Measurements from ENCODE around the gene PROCA1. TPM values are rescaled to one million over a fixed set of nuclear protein-coding genes. Genes with fewer than 3 reads are reported as not detected.

PROCA1 gene
- total and polyA plus RNA-seq, 2 of the 8 experiments (the other 6 are each of a cell fraction or from before 2014, with no cell fraction given) = 21.2 to 26.3 TPM

DNA sequence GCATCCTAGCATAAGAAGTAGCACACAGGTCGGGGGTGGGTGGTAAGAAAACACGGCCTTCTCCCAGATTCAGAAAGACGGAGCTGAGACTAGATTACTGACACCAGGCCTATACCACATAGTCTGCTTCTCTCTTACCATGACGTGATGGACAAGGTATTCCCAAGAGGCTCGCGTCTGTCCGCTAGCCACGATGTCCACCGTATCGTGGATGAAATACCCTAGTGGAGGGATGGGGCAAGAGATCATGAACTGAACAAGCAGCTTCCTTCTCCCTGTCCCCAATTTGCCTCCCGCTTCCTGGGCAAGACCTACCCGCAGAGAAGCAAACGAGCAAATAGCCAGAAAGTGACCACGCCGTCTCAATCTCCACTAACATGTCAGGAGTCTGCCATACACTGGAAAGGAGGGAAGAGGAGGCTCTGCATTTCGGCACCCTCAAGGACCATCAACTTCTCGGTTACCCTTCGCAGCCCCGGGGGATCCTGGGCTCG is 13.5 kb upstream of the PROCA1 start:
- Histone ChIP-seq H3K27ac (ENCODE audit: low read depth, low read length) (peak overlapping the region; percentile 89), H3K18ac (ENCODE audit: extremely low read depth, low read length) (peak overlapping the region; percentile 98), H3K4me3 (ENCODE audit: extremely low read depth in 1 of 4, insufficient read depth in 2 of 4, low read depth in 3 of 4, low read length in 4 of 4) (peak overlapping the region; percentile 57 to 81 (median 72)), H3K23me2 (ENCODE audit: low read depth, low read length) (peaks cover 20% of the 10 kb centered on the region), H4K5ac (ENCODE audit: insufficient read length, low read depth, low read length) (peak overlapping the region; percentile 1), H3K4me1 (replicated peaks in 1 of 4; ENCODE audit: control insufficient read depth in 3 of 4, insufficient read depth in 4 of 4, low read length in 3 of 4) (peaks cover 0 to 15% (median 6%) of the 10 kb centered on the region in 4 experiments; a peak in 6 of 7 replicates), H2BK12ac (ENCODE audit: low read depth, low read length) (no peak overlapping the region), H2BK5ac (ENCODE audit: low read depth, low read length) (peak overlapping the region; percentile 93), H3K23ac (ENCODE audit: insufficient read length) (no peak overlapping the region), H3K4me2 (ENCODE audit: insufficient read depth in 1 of 2, low read depth in 2 of 2, low read length in 2 of 2) (peak overlapping the region; percentile 85 to 95), H3K36me3 (ENCODE audit: control insufficient read depth in 2 of 4, insufficient read depth in 4 of 4, low read length in 3 of 4) (peaks cover 19 to 49% (median 36%) of the 10 kb centered on the region in 4 experiments), H2BK15ac (ENCODE audit: low read length) (no peak overlapping the region), H3K9me3 (ENCODE audit: insufficient read depth in 2 of 2, low read depth in 1 of 2, low read length in 1 of 2) (no peaks in the 10 kb centered on the region), H3K4ac (replicated peaks; ENCODE audit: insufficient read length, low read depth, low read length) (peak overlapping the region; percentile 11), H4K8ac (ENCODE audit: extremely low read depth, insufficient read depth, low read length) (no peak overlapping the region), H2AK5ac (ENCODE audit: low read depth, low read length) (peak overlapping the region; percentile 67; the same call in 1 of the 2 replicates), H4K91ac (replicated peaks; ENCODE audit: insufficient read length, low read length) (peak overlapping the region; percentile 99), H3K56ac (replicated peaks; ENCODE audit: insufficient read length, low read depth, low read length) (peak overlapping the region; percentile 11), H2AFZ (ENCODE audit: low read length) (no peak overlapping the region), H3K79me2 (ENCODE audit: control insufficient read depth in 1 of 2, insufficient read depth in 2 of 2, low read length in 2 of 2) (peaks cover 3 to 36% of the 10 kb centered on the region in 2 experiments; a peak in 3 of 4 replicates), H4K20me1 (replicated peaks in 1 of 2; ENCODE audit: control insufficient read depth in 1 of 2, insufficient read depth in 2 of 2, low read length in 2 of 2) (peaks cover 6 to 19% of the 10 kb centered on the region in 2 experiments), H3K79me1 (ENCODE audit: low read depth, low read length) (no peaks in the 10 kb centered on the region; the same call in 1 of the 2 replicates), H3K27me3 (replicated peaks in 1 of 4; ENCODE audit: control insufficient read depth in 3 of 4, extremely low read depth in 1 of 4, insufficient read depth in 3 of 4, low read length in 3 of 4) (no peaks in the 10 kb centered on the region), H2BK20ac (ENCODE audit: low read length) (peak overlapping the region; percentile 66; the same call in 1 of the 2 replicates), H3K14ac (ENCODE audit: insufficient read length) (no peak overlapping the region), H2BK120ac (replicated peaks; ENCODE audit: low read depth, low read length) (no peak overlapping the region), H3K9ac (replicated peaks in 1 of 4; ENCODE audit: extremely low read depth in 1 of 4, low read depth in 3 of 4, low read length in 3 of 4) (peak overlapping the region; percentile 63 to 93 (median 84))
- DNase-seq (ENCODE audit: low read depth in 1 of 2, low spot score in 2 of 2) (no peak), FAIRE-seq (no peak)
- WGBS, 2 experiments (ENCODE audit: extremely low coverage in 1 of 2, insufficient coverage in 1 of 2, insufficient read length in 1 of 2, insufficient replicate concordance in 2 of 2, low coverage in 1 of 2, low lambda C conversion rate in 2 of 2, missing lambda C conversion rate in 1 of 2) = 6% methylated on average over 20 of the region's 20 CpGs; no CpG with 5 or more reads in 1 of the 2 experiments
- TF ChIP-seq, protein P1, sequence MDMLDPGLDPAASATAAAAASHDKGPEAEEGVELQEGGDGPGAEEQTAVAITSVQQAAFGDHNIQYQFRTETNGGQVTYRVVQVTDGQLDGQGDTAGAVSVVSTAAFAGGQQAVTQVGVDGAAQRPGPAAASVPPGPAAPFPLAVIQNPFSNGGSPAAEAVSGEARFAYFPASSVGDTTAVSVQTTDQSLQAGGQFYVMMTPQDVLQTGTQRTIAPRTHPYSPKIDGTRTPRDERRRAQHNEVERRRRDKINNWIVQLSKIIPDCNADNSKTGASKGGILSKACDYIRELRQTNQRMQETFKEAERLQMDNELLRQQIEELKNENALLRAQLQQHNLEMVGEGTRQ (IDR thresholded peaks at IDR 0.05; ENCODE audit: low read length) = peak; percentile 6; the same call in 1 of the 2 replicates
- TF ChIP-seq RAD21 (IDR thresholded peaks at IDR 0.05 in 1 of 2, conservative IDR thresholded peaks at IDR 0.05 in 1 of 2; ENCODE audit: low read depth in 2 of 2, low read length in 2 of 2) = no peak
- TF ChIP-seq, protein P2, sequence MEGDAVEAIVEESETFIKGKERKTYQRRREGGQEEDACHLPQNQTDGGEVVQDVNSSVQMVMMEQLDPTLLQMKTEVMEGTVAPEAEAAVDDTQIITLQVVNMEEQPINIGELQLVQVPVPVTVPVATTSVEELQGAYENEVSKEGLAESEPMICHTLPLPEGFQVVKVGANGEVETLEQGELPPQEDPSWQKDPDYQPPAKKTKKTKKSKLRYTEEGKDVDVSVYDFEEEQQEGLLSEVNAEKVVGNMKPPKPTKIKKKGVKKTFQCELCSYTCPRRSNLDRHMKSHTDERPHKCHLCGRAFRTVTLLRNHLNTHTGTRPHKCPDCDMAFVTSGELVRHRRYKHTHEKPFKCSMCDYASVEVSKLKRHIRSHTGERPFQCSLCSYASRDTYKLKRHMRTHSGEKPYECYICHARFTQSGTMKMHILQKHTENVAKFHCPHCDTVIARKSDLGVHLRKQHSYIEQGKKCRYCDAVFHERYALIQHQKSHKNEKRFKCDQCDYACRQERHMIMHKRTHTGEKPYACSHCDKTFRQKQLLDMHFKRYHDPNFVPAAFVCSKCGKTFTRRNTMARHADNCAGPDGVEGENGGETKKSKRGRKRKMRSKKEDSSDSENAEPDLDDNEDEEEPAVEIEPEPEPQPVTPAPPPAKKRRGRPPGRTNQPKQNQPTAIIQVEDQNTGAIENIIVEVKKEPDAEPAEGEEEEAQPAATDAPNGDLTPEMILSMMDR (IDR thresholded peaks at IDR 0.05; ENCODE audit: control extremely low read depth in 1 of 3, insufficient read depth in 1 of 3, low read depth in 1 of 3, low read length in 3 of 3) = peak in 1 of 3 experiments; percentile 9; a peak in 1 of 4 replicates
- peak; percentile 48 for TF ChIP-seq ASH2L (IDR thresholded peaks at IDR 0.05; ENCODE audit: low read length)
- peak; percentile 78 to 85 for TF ChIP-seq POLR2A (IDR thresholded peaks at IDR 0.05; ENCODE audit: control extremely low read depth in 1 of 2, low read depth in 2 of 2, low read length in 2 of 2)
- no peak for TF ChIP-seq FOSL1 (IDR thresholded peaks at IDR 0.05; ENCODE audit: insufficient read depth, low read depth, low read length)
- peak; percentile 93; the same call in 1 of the 2 replicates for TF ChIP-seq POLR2AphosphoS5 (IDR thresholded peaks at IDR 0.05; ENCODE audit: low read depth, low read length)
- CTCF ChIA-PET (ENCODE audit: partially characterized antibody) = interaction anchor here (0.9 to 16.9 kb wide), 10 partner anchors 9 to 228 kb away, joined by 3 to 316 read pairs (median 4); partner anchors contain the start of genes DHRS13 and TRAF4
- POLR2A ChIA-PET (ENCODE audit: partially characterized antibody) = interaction anchor here (0.7 to 17.6 kb wide), 38 partner anchors 8 to 344 kb away, joined by 3 to 813 read pairs (median 4); partner anchors contain the start of genes ALDOC, BLTP2, DHRS13 and FAM222B
